Activated CD4-positive, alpha-beta T cell treated with anti-CD3 and anti-CD28 coated beads for 4 hours (primary cell): ENCODE data around the gene HLA-F.

Experiments used
- DNase-seq, 2 donors: peaks; one replicate each; pipeline ENCODE4 v3.0.0-alpha.2; 2020

HLA-F gene

GRCh38 chr6:29744621-29745020 is 21.4 kb downstream of the HLA-F start:
- no peak for DNase-seq

- no peak for DNase-seq
These were observed 22.2 kb downstream of the HLA-F start for GRCh38 chr6:29745386-29745785.

- no peak for DNase-seq
These were observed 22.7 kb downstream of the HLA-F start for GRCh38 chr6:29745855-29746449.

- DNase-seq: no peak
These were observed 23.8 kb downstream of the HLA-F start for GRCh38 chr6:29746846-29747687.

GRCh38 chr6:29747688-29748250 is 24.5 kb downstream of the HLA-F start:
- no peak for DNase-seq

- DNase-seq: peak; percentile 80 to 83
These were observed 25.4 kb downstream of the HLA-F start for GRCh38 chr6:29748391-29749307.

- DNase-seq: no peak
These were observed 26.1 kb downstream of the HLA-F start for GRCh38 chr6:29749308-29749662.

- DNase-seq: no peak
These were observed 26.4 kb downstream of the HLA-F start for GRCh38 chr6:29749668-29750067.

- DNase-seq: no peak
These were observed 27.5 kb downstream of the HLA-F start for GRCh38 chr6:29750709-29751108.

- DNase-seq: no peak
These were observed 28.2 kb downstream of the HLA-F start for GRCh38 chr6:29751480-29751879.

- DNase-seq: peak; percentile 76 to 81
These were observed 29.4 kb downstream of the HLA-F start for GRCh38 chr6:29752451-29753308.

- no peak for DNase-seq
These were observed 30.0 kb downstream of the HLA-F start for GRCh38 chr6:29753309-29753644.

GRCh38 chr6:29755295-29755871 is 32.1 kb downstream of the HLA-F start:
- no peak for DNase-seq

GRCh38 chr6:29757282-29757681 is 34.0 kb downstream of the HLA-F start:
- no peak for DNase-seq

- DNase-seq: no peak
These were observed 34.6 kb downstream of the HLA-F start for GRCh38 chr6:29757701-29758293.

GRCh38 chr6:29758761-29759160 is 35.5 kb downstream of the HLA-F start:
- no peak for DNase-seq

- DNase-seq: no peak
These were observed 36.2 kb downstream of the HLA-F start for GRCh38 chr6:29759457-29759856.

- DNase-seq: no peak
These were observed 37.1 kb downstream of the HLA-F start for GRCh38 chr6:29760328-29760727.

- no peak for DNase-seq
These were observed 38.8 kb downstream of the HLA-F start for GRCh38 chr6:29762051-29762450.

- DNase-seq: no peak
These were observed 39.6 kb downstream of the HLA-F start for GRCh38 chr6:29762781-29763214.

- no peak for DNase-seq
These were observed 40.5 kb downstream of the HLA-F start for GRCh38 chr6:29763491-29764289.
